HepG2 (cell line): ENCODE measurements around the gene NOC3L. TPM values are rescaled to one million over a fixed set of nuclear protein-coding genes. Genes with fewer than 3 reads are reported as not detected.

Source experiments
- BCLAF1 ChIP-seq: fragments of 450-650 bp; IDR thresholded peaks from 2 replicates; pipeline ENCODE4 v1.6.1; 2017; ENCODE audit warnings: mild to moderate bottlenecking
- FOXP4 ChIP-seq: sonication (generic); formaldehyde crosslinking; IDR thresholded peaks from 2 replicates; pipeline ENCODE4 v1.4.0; 2020; ENCODE audit warnings: missing genetic modification reagents
- HMGXB3 ChIP-seq: sonication (generic); formaldehyde crosslinking; IDR thresholded peaks from 2 replicates; pipeline ENCODE4 v1.4.0; 2020; ENCODE audit warnings: missing genetic modification reagents, borderline replicate concordance
- HNF4A ChIP-seq: sonication (generic); formaldehyde crosslinking; IDR thresholded peaks from 2 replicates; pipeline ENCODE4 v1.4.0; 2020; ENCODE audit warnings: missing genetic modification reagents
- NCOR1 ChIP-seq: fragments of 200-600 bp; sonication (generic); IDR thresholded peaks from 2 replicates; pipeline ENCODE4 v1.7.0; 2017; ENCODE audit warnings: antibody characterized with exemption, low read length, borderline replicate concordance
- PHF8 ChIP-seq: sonication (generic); formaldehyde crosslinking; IDR thresholded peaks from 2 replicates; pipeline ENCODE4 v1.5.0; 2020; ENCODE audit warnings: missing genetic modification reagents
- ZNF143 ChIP-seq: sonication (generic); formaldehyde crosslinking; IDR thresholded peaks from 2 replicates; pipeline ENCODE4 v1.4.0; 2020; ENCODE audit warnings: missing genetic modification reagents
- ZNF598 ChIP-seq: sonication (generic); formaldehyde crosslinking; IDR thresholded peaks from 2 replicates; pipeline ENCODE4 v1.5.1; 2020; ENCODE audit warnings: mild to moderate bottlenecking, missing genetic modification reagents, borderline replicate concordance
- ZNF839 ChIP-seq: sonication (generic); formaldehyde crosslinking; IDR thresholded peaks from 2 replicates; pipeline ENCODE4 v1.4.0; 2020; ENCODE audit warnings: missing genetic modification reagents, mild to moderate bottlenecking, borderline replicate concordance
- polyA plus RNA-seq, 8 experiments: library from polyadenylated mRNA; depleted of rRNA in 3 of 8; stranded (reverse) in 7 of 8; unstranded in 1 of 8; fragments of >200 nt; fragmentation: Illumina TruSeq in 4 of 8; extraction: Trizol in 4 of 8; gene quantifications; 2 replicates each; pipeline versions ENCODE4 v1.2.1 to v1.2.3, GENCODE V29; 2011 to 2016; ENCODE audit warnings: low read depth in 4 of 8, missing spikeins in 1 of 8, mixed read lengths in 1 of 8; ENCODE audit not compliant: insufficient read depth in 1 of 8
- total RNA-seq, 5 experiments: library from RNA; depleted of rRNA; stranded (reverse); fragments of >200 nt; fragmentation: Illumina TruSeq; extraction: Trizol; gene quantifications; 2 replicates each; pipeline ENCODE4 v1.2.3, GENCODE V29; 2016; ENCODE audit warnings: low read depth in 1 of 5

The NOC3L gene
- total and polyA plus RNA-seq, 2 of the 13 experiments (the other 11 are each of a cell fraction or from before 2014, with no cell fraction given) = 7.8 to 36.6 TPM

- TF ChIP-seq ZNF143 (CRISPR knock-in tag) (no peak), ZNF839 (CRISPR knock-in tag) (no peak), BCLAF1 (no peak), HNF4A (CRISPR knock-in tag) (peak; percentile 28; the same call in 1 of the 2 replicates), NCOR1 (peak; percentile 34; the same call in 1 of the 2 replicates), HMGXB3 (CRISPR knock-in tag) (no peak), ZNF598 (CRISPR knock-in tag) (no peak), FOXP4 (CRISPR knock-in tag) (no peak), PHF8 (no peak)
These were observed 46.7 kb downstream of the NOC3L start (continued) for GRCh38 chr10:94315975-94316464.
